ENCODE measurements around the gene CLCA1. TPM values are rescaled to one million over a fixed set of nuclear protein-coding genes. Genes with fewer than 3 reads are reported as not detected.

The CLCA1 gene
- total and polyA plus RNA-seq, 10 of the 15 experiments (the other 5 are each of a cell fraction or from before 2014, with no cell fraction given): 0.13 TPM; not detected in 9

DNA sequence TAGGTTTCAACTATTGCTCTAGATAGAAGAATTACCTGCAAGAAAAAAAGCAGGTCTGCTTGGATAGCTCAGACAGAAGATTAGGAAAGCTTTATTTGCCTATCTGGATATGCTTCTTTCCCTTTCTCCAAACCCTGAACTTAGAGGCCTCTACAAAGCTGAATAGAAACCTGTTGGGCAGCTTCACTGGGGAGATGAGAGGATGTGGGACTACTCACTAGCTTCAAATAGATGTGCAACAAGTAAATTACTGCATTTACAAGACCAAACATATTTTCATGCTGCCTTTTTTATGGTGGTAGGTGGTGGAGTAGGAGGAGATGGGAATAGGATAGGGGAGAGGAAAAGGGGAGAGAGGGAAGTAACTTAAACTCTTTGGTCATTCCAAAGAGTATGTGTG, 38.4 kb upstream of the CLCA1 start (continued):
- TF ChIP-seq ELK1 (IDR thresholded peaks at IDR 0.05; ENCODE audit: low read depth, low read length): no peak

DNA sequence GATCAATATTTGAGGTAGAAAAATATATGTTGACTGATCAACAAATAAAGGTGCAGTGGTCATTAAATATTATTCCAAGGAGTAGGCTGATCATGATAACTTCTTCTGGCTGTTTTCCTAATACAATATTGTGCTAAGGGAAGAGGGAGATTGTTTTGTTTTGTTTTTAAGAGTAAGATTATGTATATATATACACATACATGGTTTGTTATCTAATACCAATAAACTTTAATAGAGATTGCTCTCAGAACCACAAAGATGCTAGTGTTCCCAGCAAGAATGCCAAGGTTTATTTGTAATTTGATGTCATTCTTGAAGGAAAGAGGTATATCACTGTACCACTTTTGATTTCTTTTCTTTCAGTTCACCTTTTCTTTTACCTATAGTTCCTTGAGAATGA, 34.7 kb upstream of the CLCA1 start:
- no peak overlapping the region for H3K9ac ChIP-seq (ENCODE audit: control insufficient read depth, insufficient read depth, low read length)
- H3K36me3 ChIP-seq (ENCODE audit: control insufficient read depth in 2 of 2, insufficient read depth in 2 of 2, low read length in 1 of 2): no peaks in the 10 kb centered on the region
- no peaks in the 10 kb centered on the region; a peak in 1 of 4 replicates for H3K27me3 ChIP-seq (replicated peaks in 1 of 2; ENCODE audit: control insufficient read depth in 2 of 2, insufficient read depth in 2 of 2, low read length in 1 of 2)
- no peak overlapping the region for H2AFZ ChIP-seq (ENCODE audit: control insufficient read depth, low read depth, low read length)
- DNase-seq (ENCODE audit: low read depth, low spot score) (no peak), ATAC-seq (no peak), FAIRE-seq (no peak)
- TF ChIP-seq RAD51 (IDR thresholded peaks at IDR 0.05): no peak
- TF ChIP-seq PAX8 (IDR thresholded peaks at IDR 0.05): no peak
- H3K27ac ChIP-seq (ENCODE audit: control insufficient read depth, insufficient read depth): no peak overlapping the region
- intact Hi-C loops (cut with micrococcal nuclease; ENCODE audit: unreplicated experiment) (no loop called here), in situ Hi-C loops (cut with MboI) (no loop called here)
- no peak overlapping the region for H3K4me3 ChIP-seq
- ChIA-PET SMC1A (ENCODE audit: uncharacterized antibody, unreplicated experiment) (no interaction called here), RAD21 (ENCODE audit: unreplicated experiment) (no interaction called here), CTCF (no interaction called here), POLR2A (no interaction called here)
- no peaks in the 10 kb centered on the region for H3K9me3 ChIP-seq (replicated peaks; ENCODE audit: control insufficient read depth, insufficient read depth, low read length)
- no peaks in the 10 kb centered on the region for H3K79me2 ChIP-seq (ENCODE audit: control insufficient read depth, insufficient read depth, low read length)
- no peaks in the 10 kb centered on the region for H4K20me1 ChIP-seq (ENCODE audit: control insufficient read depth, insufficient read depth)
- BruUV-seq (replicated peaks): no TSS peak
- no peak overlapping the region for H3K4me2 ChIP-seq (ENCODE audit: control insufficient read depth, insufficient read depth)
- H3K4me1 ChIP-seq (ENCODE audit: control insufficient read depth, insufficient read depth, low read length): no peaks in the 10 kb centered on the region

DNA sequence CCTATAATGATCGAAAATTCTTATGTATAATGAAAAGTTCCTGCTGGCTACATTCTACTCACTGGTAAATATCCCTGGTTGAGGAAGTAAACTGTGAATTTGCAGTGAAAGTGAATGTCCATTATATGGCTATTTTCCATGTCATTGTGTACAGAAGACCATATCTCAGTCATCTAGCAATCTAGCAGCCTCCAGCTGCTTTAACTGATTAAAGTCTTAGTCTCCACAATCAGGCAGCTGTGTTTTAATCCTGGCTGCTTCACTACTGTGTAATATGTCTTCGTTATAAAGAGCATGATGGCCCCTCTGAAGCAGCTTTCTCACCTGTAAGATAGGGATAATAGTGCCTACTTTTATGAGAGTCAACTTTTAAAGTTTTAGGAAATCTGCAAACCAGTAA, 33.4 kb upstream of the CLCA1 start:
- ChIA-PET CTCF (interaction anchor here (0.6 to 1.1 kb wide), 2 partner anchors 10 to 55 kb away, joined by 3 read pairs; no protein-coding TSS in a partner anchor), POLR2A (no interaction called here), RAD21 (ENCODE audit: unreplicated experiment) (no interaction called here), SMC1A (ENCODE audit: uncharacterized antibody, unreplicated experiment) (interaction anchor here (1.0 kb wide), 1 partner anchor 11 kb away, joined by 4 read pairs; the partner anchor contains the start of gene CLCA2)
- no peaks in the 10 kb centered on the region for H3K79me2 ChIP-seq (ENCODE audit: control insufficient read depth, insufficient read depth, low read length)
- H4K20me1 ChIP-seq (ENCODE audit: control insufficient read depth, insufficient read depth): no peaks in the 10 kb centered on the region
- no peaks in the 10 kb centered on the region for H3K36me3 ChIP-seq (ENCODE audit: control insufficient read depth in 2 of 2, insufficient read depth in 2 of 2, low read length in 1 of 2)
- no peaks in the 10 kb centered on the region for H3K4me1 ChIP-seq (ENCODE audit: control insufficient read depth, insufficient read depth, low read length)
- no peaks in the 10 kb centered on the region; a peak in 1 of 4 replicates for H3K27me3 ChIP-seq (replicated peaks in 1 of 2; ENCODE audit: control insufficient read depth in 2 of 2, insufficient read depth in 2 of 2, low read length in 1 of 2)
- no peak overlapping the region for H3K27ac ChIP-seq (ENCODE audit: control insufficient read depth, insufficient read depth)
- no peak overlapping the region for H3K4me3 ChIP-seq
- H3K9me3 ChIP-seq (replicated peaks; ENCODE audit: control insufficient read depth, insufficient read depth, low read length): no peaks in the 10 kb centered on the region
- H2AFZ ChIP-seq (ENCODE audit: control insufficient read depth, low read depth, low read length): no peak overlapping the region
- no peak overlapping the region for H3K4me2 ChIP-seq (ENCODE audit: control insufficient read depth, insufficient read depth)
- FAIRE-seq (no peak), ATAC-seq (no peak), DNase-seq (ENCODE audit: low read depth, low spot score) (no peak)
- no TSS peak for BruUV-seq (replicated peaks)
- intact Hi-C loops (cut with micrococcal nuclease; ENCODE audit: unreplicated experiment): no loop called here
- 0% methylated on average over 2 of the region's 2 CpGs for WGBS (ENCODE audit: insufficient coverage, insufficient replicate concordance, low lambda C conversion rate, missing lambda C conversion rate)
- in situ Hi-C loops (cut with MboI): no loop called here
- no peak overlapping the region for H3K9ac ChIP-seq (ENCODE audit: control insufficient read depth, insufficient read depth, low read length)
- TF ChIP-seq NRF1 (conservative IDR thresholded peaks at IDR 0.05; ENCODE audit: low read depth, low read length) (no peak), IRF5 (IDR thresholded peaks at IDR 0.05; ENCODE audit: borderline replicate concordance) (no peak), CHD4 (IDR thresholded peaks at IDR 0.05) (no peak), SMAD1 (IDR thresholded peaks at IDR 0.05; ENCODE audit: low read depth, partially characterized antibody) (no peak), FOXK2 (IDR thresholded peaks at IDR 0.05) (no peak), ZZZ3 (IDR thresholded peaks at IDR 0.05; ENCODE audit: control insufficient read depth, insufficient read length, low read depth) (no peak), SMC3 (IDR thresholded peaks at IDR 0.05; ENCODE audit: borderline replicate concordance, low read length) (no peak), CREM (IDR thresholded peaks at IDR 0.05; ENCODE audit: low read depth) (no peak)
- TF ChIP-seq, protein P1, sequence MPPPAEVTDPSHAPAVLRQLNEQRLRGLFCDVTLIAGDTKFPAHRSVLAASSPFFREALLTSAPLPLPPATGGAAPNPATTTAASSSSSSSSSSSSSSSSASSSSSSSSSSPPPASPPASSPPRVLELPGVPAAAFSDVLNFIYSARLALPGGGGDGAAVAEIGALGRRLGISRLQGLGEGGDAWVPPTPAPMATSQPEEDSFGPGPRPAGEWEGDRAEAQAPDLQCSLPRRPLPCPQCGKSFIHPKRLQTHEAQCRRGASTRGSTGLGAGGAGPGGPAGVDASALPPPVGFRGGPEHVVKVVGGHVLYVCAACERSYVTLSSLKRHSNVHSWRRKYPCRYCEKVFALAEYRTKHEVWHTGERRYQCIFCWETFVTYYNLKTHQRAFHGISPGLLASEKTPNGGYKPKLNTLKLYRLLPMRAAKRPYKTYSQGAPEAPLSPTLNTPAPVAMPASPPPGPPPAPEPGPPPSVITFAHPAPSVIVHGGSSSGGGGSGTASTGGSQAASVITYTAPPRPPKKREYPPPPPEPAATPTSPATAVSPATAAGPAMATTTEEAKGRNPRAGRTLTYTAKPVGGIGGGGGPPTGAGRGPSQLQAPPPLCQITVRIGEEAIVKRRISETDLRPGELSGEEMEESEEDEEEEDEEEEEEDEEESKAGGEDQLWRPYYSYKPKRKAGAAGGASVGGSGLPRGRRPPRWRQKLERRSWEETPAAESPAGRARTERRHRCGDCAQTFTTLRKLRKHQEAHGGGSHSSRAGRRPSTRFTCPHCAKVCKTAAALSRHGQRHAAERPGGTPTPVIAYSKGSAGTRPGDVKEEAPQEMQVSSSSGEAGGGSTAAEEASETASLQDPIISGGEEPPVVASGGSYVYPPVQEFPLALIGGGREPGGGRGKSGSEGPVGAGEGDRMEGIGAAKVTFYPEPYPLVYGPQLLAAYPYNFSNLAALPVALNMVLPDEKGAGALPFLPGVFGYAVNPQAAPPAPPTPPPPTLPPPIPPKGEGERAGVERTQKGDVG (CRISPR knock-in tag; IDR thresholded peaks at IDR 0.05): no peak

Data from GM12878 (cell line).